H7 (cell line): ENCODE measurements around the gene CCDC171. TPM values are rescaled to one million over a fixed set of nuclear protein-coding genes. Genes with fewer than 3 reads are reported as not detected.
"Not testable (repeated sequence)": the region's sequence is repeated elsewhere in the genome, so short reads cannot be mapped to it uniquely, and the experiment has no call there.

Experiments
- DNase-seq: peaks from one replicate; pipeline ENCODE4 v3.0.0; 2012
- H3K27me3 ChIP-seq: 2 replicates; pipeline ENCODE4 v1.6.0; 2011; ENCODE audit warnings: mild to moderate bottlenecking, low read length; ENCODE audit not compliant: control insufficient read depth, insufficient read depth
- H3K36me3 ChIP-seq: replicated peaks from 2 replicates; pipeline ENCODE4 v1.5.1; 2011; ENCODE audit warnings: low read length; ENCODE audit not compliant: control insufficient read depth, insufficient read depth
- H3K4me3 ChIP-seq: 2 replicates; pipeline ENCODE4 v1.5.1; 2011; ENCODE audit warnings: low read depth, mild to moderate bottlenecking, control low read depth, low read length, moderate library complexity; ENCODE audit not compliant: insufficient read depth
- total RNA-seq: library from RNA; depleted of rRNA; stranded (reverse); fragments of >200 nt; shearing (Covaris generic); gene quantifications from 2 replicates; pipeline ENCODE4 v1.2.3, GENCODE V29; 2014

Gene CCDC171
- total RNA-seq, 1 experiment from 2014 or later: 1.1 TPM

DNA sequence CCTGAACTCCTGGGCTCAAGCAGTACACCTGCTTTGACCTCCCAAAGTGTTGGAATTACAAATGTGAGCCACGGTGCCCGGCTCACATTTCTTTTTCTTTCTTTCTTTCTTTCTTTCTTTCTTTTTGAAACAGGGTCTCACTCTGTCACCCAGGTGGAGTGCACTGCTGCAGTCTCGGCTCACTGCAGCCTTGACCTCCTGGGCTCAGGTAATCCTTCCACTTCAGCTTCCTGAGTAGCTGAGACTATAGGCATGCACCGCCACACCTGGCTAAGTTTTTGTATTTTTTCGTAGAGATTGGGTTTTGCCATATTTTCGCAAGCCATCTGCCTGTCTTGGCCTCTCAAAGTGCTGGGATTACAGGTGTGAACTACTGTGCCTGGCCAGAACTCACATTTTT is 183.7 kb downstream of the CCDC171 start:
- Histone ChIP-seq H3K4me3 (no peak overlapping the region), H3K36me3 (no peaks in the 10 kb centered on the region), H3K27me3 (no peaks in the 10 kb centered on the region)
- no peak for DNase-seq

DNA sequence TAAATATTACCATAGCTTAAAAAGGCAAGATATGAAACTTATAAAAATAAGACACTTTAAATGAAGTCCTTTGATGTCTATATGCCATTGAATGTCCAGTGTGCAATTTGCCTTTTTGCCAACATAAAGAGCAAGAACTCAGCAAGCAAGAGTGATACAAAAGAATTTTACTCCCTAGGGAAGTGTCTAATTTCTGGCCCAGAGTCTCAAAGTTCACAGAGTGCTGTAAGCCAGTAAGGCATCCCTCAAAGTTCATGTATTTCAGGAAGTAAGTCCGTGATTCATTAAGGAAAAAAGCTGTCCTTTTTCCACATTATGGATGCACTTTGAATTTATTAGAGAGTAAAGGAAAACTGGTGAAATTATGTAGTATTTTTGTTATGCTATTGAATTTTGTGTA is 185.2 kb downstream of the CCDC171 start:
- H3K36me3 ChIP-seq: no peaks in the 10 kb centered on the region
- no peaks in the 10 kb centered on the region for H3K27me3 ChIP-seq
- H3K4me3 ChIP-seq: no peak overlapping the region
- DNase-seq: no peak

GRCh38 chr9:15741015-15741414 is 188.2 kb downstream of the CCDC171 start:
- Histone ChIP-seq H3K4me3 (no peak overlapping the region), H3K27me3 (no peaks in the 10 kb centered on the region), H3K36me3 (no peaks in the 10 kb centered on the region)
- DNase-seq: no peak

GRCh38 chr9:15743512-15743911 is 190.7 kb downstream of the CCDC171 start:
- no peak for DNase-seq
- no peaks in the 10 kb centered on the region for H3K36me3 ChIP-seq
- H3K4me3 ChIP-seq: no peak overlapping the region
- H3K27me3 ChIP-seq: no peaks in the 10 kb centered on the region

DNA sequence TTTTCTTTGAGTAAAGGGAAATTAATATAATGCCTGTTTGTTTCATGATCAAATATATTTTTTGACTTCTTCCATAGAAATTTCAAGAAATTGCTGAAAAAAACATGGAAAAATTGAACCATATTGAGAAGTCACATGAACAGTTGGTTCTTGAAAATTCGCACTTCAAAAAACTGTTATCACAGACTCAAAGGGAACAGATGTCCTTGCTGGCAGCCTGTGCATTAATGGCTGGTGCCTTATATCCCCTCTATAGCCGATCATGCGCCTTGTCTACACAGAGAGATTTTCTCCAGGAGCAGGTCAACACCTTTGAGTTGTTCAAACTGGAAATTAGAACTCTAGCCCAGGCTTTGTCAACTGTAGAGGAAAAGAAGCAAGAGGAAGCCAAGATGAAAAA is 191.4 kb downstream of the CCDC171 start:
- no peaks in the 10 kb centered on the region for H3K27me3 ChIP-seq
- DNase-seq: no peak
- H3K4me3 ChIP-seq: no peak overlapping the region
- H3K36me3 ChIP-seq: no peaks in the 10 kb centered on the region

DNA sequence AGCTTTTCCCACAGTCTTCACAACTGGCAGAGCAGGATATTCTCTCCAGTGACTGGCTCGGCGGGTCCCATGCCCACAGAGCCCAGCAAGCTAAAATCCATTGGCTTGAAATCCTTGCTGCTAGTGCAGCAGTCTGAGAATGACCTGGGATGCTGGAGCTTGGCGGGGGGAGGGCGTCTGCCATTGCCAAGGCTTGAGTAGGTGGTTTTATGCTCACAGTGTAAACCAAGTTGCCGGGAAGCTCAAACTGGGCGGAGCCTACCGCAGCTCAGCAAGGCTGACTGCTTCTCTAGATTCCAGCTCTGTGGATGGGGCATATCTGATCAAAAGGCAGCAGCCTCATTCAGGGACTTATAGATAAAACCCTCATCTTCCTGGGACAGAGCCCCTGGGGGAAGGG is 194.1 kb downstream of the CCDC171 start:
- Histone ChIP-seq H3K27me3 (no peaks in the 10 kb centered on the region), H3K4me3 (no peak overlapping the region), H3K36me3 (no peaks in the 10 kb centered on the region)
- no peak for DNase-seq

- DNase-seq: no peak
- no peaks in the 10 kb centered on the region for H3K27me3 ChIP-seq
- no peaks in the 10 kb centered on the region for H3K36me3 ChIP-seq
- H3K4me3 ChIP-seq: no peak overlapping the region
Measured at GRCh38 chr9:15755660-15756059, 202.8 kb downstream of the CCDC171 start.

DNA sequence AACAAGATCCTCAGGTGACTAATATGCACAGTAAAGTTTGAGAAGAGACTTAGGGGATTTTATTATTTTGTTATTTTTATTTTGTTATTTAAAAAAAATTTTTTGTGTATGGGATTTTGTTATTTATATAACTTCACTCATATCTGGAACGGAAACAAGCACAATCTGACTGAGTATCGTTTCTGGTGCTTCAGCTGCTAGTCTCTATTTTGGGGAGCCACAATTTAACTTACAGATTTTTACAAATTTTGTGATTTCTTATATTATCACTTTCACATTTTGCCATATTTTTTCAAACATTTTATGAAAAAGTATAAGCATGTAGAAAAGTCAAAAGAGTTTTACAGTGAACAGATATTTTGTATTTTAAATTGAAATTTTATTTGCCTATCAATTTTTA is 208.7 kb downstream of the CCDC171 start:
- no peak for DNase-seq
- Histone ChIP-seq H3K4me3 (no peak overlapping the region), H3K36me3 (no peaks in the 10 kb centered on the region), H3K27me3 (no peaks in the 10 kb centered on the region)

DNA sequence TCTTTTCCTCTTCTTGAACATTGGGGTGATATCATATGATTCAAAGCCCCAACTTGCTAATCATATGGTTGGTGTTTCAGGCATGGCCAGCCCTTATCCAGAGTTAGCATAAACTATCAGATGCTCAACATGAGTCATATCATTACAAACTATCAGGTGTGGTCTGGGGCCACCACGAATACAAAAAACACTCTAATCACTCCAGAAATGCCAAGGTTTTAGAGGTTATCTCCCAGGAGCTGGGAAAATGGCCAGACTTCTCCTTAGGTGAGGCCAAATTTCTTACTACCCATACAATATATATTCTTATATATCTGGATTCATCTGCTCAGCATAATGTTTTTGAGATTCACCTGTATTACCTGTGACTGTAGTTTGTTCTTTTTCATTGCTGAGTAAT is 210.5 kb downstream of the CCDC171 start:
- DNase-seq: no peak
- H3K4me3 ChIP-seq: no peak overlapping the region
- H3K36me3 ChIP-seq: no peaks in the 10 kb centered on the region
- no peaks in the 10 kb centered on the region for H3K27me3 ChIP-seq

- no peaks in the 10 kb centered on the region for H3K27me3 ChIP-seq
- no peak for DNase-seq
- H3K4me3 ChIP-seq: no peak overlapping the region
- H3K36me3 ChIP-seq: no peaks in the 10 kb centered on the region
Measured at GRCh38 chr9:15764131-15764530, 211.3 kb downstream of the CCDC171 start.

- Histone ChIP-seq H3K36me3 (no peaks in the 10 kb centered on the region), H3K27me3 (no peaks in the 10 kb centered on the region), H3K4me3 (no peak overlapping the region)
- no peak for DNase-seq
Measured at GRCh38 chr9:15769547-15769946, 216.7 kb downstream of the CCDC171 start.

- Histone ChIP-seq H3K36me3 (no peaks in the 10 kb centered on the region), H3K27me3 (no peaks in the 10 kb centered on the region), H3K4me3 (no peak overlapping the region)
- no peak for DNase-seq
Measured at GRCh38 chr9:15778861-15779260, 226.0 kb downstream of the CCDC171 start.

DNA sequence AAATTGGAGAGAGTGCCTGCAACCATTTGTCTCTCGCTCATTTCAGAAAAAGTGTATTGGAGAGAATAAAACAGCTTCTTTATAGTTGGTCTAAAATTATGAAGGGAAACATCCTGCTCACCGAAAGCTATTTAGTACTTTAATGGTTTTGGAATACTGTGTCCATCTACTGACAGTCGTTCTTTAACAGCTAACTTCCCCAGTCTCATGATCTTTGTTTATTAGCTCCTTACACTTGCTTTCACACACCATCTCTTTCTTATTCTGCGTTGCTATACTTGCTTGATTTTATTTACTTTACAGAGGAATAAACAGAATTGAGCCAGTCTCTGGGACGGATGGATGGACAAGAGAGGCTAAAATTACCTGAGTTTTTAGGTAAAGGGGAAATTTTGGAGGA is 229.3 kb downstream of the CCDC171 start:
- Histone ChIP-seq H3K4me3 (no peak overlapping the region), H3K27me3 (no peaks in the 10 kb centered on the region), H3K36me3 (no peaks in the 10 kb centered on the region)
- no peak for DNase-seq

GRCh38 chr9:15785584-15785983 is 232.7 kb downstream of the CCDC171 start:
- H3K36me3 ChIP-seq: no peaks in the 10 kb centered on the region
- no peak overlapping the region for H3K4me3 ChIP-seq
- no peak for DNase-seq
- H3K27me3 ChIP-seq: no peaks in the 10 kb centered on the region

- Histone ChIP-seq H3K36me3 (no peaks in the 10 kb centered on the region), H3K4me3 (no peak overlapping the region), H3K27me3 (no peaks in the 10 kb centered on the region)
- DNase-seq: no peak
Measured at GRCh38 chr9:15786616-15787015, 233.8 kb downstream of the CCDC171 start.

GRCh38 chr9:15810219-15810899 is 257.5 kb downstream of the CCDC171 start:
- DNase-seq, H3K27me3 ChIP-seq, H3K4me3 ChIP-seq, H3K36me3 ChIP-seq: not testable (repeated sequence)
